Stimulated activated CD8-positive, alpha-beta memory T cell treated with anti-CD3 and anti-CD28 coated beads, Interleukin-4, amount 100 ng/mL, for 1 hour (primary cell): ENCODE data around the gene FIBP.
"Not testable (repeated sequence)": the region's sequence is repeated elsewhere in the genome, so short reads cannot be mapped to it uniquely, and the experiment has no call there.

Experiments used
- DNase-seq, 2 donors: peaks; one replicate each; pipeline ENCODE4 v3.0.0-alpha.2; 2020; ENCODE audit warnings: low read depth in 2 of 2, low spot score in 1 of 2

Gene FIBP

GRCh38 chr11:65915101-65915820 is 27.0 kb upstream of the FIBP start:
- DNase-seq = no peak

GRCh38 chr11:65912845-65913244 is 24.6 kb upstream of the FIBP start:
- DNase-seq = no peak

GRCh38 chr11:65911682-65912568 is 23.7 kb upstream of the FIBP start:
- no peak for DNase-seq

- no peak for DNase-seq
These were observed 19.6 kb upstream of the FIBP start for GRCh38 chr11:65907878-65908277.

- DNase-seq = no peak
These were observed 18.3 kb upstream of the FIBP start for GRCh38 chr11:65906602-65907001.

- no peak for DNase-seq
These were observed 15.4 kb upstream of the FIBP start for GRCh38 chr11:65903715-65904114.

- no peak for DNase-seq
These were observed 14.8 kb upstream of the FIBP start for GRCh38 chr11:65903068-65903481.

- no peak for DNase-seq
These were observed 12.6 kb upstream of the FIBP start for GRCh38 chr11:65900899-65901180.

- DNase-seq = peak; percentile 69 to 83
These were observed 12.0 kb upstream of the FIBP start, which contains the start of gene FOSL1 for GRCh38 chr11:65900125-65900898. Gene FOSL1, minus strand, starts transcription at chr11:65900388. Its CDS starts 49 bp downstream, at chr11:65900339.

GRCh38 chr11:65899356-65900124 is 11.3 kb upstream of the FIBP start:
- DNase-seq = no peak

GRCh38 chr11:65898656-65899355 is 10.5 kb upstream of the FIBP start:
- no peak for DNase-seq

- DNase-seq = no peak
These were observed 8.8 kb upstream of the FIBP start for GRCh38 chr11:65897020-65897471.

GRCh38 chr11:65896034-65896999 is 8.0 kb upstream of the FIBP start:
- no peak for DNase-seq

GRCh38 chr11:65895482-65895981 is 7.3 kb upstream of the FIBP start:
- no peak for DNase-seq

GRCh38 chr11:65894034-65894591 is 5.8 kb upstream of the FIBP start:
- no peak for DNase-seq

GRCh38 chr11:65892661-65893317 is 4.5 kb upstream of the FIBP start:
- no peak for DNase-seq

GRCh38 chr11:65892137-65892540 is 3.9 kb upstream of the FIBP start:
- DNase-seq = not testable (repeated sequence)
